Activated T-cell treated with anti-CD3 and anti-CD28 coated beads for 48 hours (primary cell): ENCODE measurements around the gene TST.

ENCODE experiments used
- DNase-seq: peaks from one replicate; pipeline ENCODE4 v3.0.0-alpha.2; 2020; ENCODE audit warnings: low read depth

Gene TST

DNA sequence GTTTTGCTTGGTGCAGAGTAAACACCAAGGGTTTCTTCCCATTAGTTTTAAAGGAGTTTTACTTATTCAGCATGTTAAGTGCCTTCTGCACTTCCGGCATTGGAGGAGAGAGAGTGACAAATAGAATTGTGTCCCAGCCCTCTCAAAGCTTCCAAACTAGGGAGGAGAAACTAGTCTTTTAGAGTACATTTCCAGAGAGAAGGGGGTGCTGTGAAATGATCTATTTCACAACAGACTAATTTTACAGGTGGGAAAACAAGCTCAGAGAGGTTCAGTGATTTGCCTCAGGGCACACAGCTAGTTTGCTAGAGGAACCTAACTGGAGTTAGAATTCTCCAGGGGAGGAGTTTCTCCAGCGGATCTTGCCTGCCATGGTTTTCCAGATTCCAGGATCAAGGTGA, 12.9 kb upstream of the TST start:
- no peak for DNase-seq

- DNase-seq, result no peak
Observed at GRCh38 chr22:37030560-37031281, 11.5 kb upstream of the TST start.

DNA sequence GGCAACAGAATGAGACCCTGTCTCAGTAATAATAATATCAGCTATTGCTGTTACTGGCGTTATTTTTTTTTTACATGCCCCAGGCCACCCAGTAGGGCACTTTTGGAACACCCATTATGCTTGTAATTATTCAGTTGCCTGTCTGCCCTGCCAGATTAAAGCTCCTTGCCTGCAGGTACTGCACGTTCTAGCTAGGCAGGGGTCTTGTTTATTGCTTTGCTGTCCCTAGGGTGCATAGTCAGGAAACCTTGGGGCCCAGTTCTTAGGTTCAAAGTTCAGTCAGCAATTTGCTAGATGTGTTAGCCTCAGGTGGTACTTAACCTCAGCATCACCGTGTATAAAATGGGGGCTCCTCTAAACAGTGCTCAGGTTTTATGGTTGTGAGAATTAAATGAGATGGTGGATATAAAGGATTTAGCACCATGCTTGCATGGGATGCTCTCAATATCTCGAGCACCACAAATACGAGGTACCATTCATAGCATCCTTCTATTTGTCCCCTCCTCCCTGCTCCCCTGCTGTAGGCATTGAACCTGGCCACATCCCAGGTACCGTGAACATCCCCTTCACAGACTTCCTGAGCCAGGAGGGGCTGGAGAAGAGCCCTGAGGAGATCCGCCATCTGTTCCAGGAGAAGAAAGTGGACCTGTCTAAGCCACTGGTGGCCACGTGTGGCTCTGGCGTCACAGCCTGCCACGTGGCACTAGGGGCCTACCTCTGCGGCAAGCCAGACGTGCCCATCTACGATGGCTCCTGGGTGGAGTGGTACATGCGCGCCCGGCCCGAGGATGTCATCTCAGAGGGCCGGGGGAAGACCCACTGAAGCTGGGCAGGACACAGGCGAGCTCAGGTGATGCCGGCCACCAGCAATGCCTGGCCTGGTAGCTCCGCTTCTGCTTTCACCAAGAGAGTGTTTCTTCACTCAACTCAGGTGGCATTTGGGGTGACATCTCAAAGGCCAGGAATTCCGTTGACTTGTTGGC, 9.7 kb upstream of the TST start:
- no peak for DNase-seq

GRCh38 chr22:37027556-37027955, 8.3 kb upstream of the TST start:
- no peak for DNase-seq

GRCh38 chr22:37026325-37026724, 7.1 kb upstream of the TST start:
- no peak for DNase-seq

GRCh38 chr22:37025500-37026070, 6.3 kb upstream of the TST start:
- no peak for DNase-seq

GRCh38 chr22:37024339-37025157, 5.3 kb upstream of the TST start:
- no peak for DNase-seq

- no peak for DNase-seq
Observed at GRCh38 chr22:37023743-37024338, 4.6 kb upstream of the TST start.

- no peak for DNase-seq
Observed at GRCh38 chr22:37022483-37023337, 3.5 kb upstream of the TST start.

GRCh38 chr22:37021710-37022482, 2.6 kb upstream of the TST start:
- peak; percentile 44 for DNase-seq

DNA sequence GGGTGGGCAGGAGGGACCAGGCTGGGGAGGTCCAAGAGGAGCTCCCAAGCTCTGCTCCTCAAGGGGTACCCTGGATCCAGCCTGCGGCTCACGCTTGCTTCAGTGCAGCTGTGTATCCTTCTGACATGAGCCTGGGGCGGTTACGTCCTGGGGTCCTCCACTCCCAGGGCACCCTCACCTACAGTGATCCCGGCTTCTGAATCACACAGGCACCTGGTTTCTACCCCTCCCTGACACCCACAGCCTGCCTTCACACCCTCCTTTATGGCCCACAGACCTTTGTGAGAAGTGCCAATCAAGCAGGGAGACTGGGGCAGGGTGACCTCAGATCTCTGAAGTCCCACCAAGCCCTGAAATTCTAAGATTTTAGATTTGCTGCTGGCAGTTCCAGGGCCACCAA, 1.8 kb upstream of the TST start:
- DNase-seq, result no peak

- no peak for DNase-seq
Observed at GRCh38 chr22:37020192-37020479, 889 bp upstream of the TST start.

DNA sequence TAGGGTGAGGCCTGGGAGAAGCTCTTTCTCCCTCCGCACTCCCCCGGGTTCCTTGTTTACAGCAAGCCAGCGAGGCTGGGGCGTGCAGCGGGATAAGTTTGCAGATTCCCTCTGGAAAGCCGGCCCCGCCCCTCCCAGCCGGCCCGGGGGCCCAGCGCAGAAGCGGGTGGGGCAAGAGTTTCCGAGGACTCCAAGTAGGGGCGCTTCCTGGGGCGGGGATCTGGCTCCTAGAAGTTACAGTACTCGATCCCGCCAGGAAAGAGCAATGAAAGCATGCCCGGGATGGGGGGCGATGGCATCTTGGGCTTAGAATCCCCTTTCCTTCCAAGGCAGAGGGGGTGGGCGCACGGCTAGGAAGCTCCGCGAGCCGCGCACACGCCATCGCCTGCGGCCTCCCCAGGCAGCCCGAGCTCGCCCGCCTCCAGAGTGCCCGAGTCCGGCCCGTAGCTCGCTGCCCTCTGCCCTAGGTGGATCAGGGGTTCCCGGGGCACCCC, 385 bp downstream of the TST start:
- DNase-seq, result no peak

- DNase-seq, result no peak
Observed at GRCh38 chr22:37018086-37018814, 997 bp downstream of the TST start.

- DNase-seq, result no peak
Observed at GRCh38 chr22:37017356-37017755, 1.9 kb downstream of the TST start.

- DNase-seq, result no peak
Observed at GRCh38 chr22:37016134-37016910, 2.9 kb downstream of the TST start.

GRCh38 chr22:37015587-37015878, 3.7 kb downstream of the TST start:
- DNase-seq, result no peak

DNA sequence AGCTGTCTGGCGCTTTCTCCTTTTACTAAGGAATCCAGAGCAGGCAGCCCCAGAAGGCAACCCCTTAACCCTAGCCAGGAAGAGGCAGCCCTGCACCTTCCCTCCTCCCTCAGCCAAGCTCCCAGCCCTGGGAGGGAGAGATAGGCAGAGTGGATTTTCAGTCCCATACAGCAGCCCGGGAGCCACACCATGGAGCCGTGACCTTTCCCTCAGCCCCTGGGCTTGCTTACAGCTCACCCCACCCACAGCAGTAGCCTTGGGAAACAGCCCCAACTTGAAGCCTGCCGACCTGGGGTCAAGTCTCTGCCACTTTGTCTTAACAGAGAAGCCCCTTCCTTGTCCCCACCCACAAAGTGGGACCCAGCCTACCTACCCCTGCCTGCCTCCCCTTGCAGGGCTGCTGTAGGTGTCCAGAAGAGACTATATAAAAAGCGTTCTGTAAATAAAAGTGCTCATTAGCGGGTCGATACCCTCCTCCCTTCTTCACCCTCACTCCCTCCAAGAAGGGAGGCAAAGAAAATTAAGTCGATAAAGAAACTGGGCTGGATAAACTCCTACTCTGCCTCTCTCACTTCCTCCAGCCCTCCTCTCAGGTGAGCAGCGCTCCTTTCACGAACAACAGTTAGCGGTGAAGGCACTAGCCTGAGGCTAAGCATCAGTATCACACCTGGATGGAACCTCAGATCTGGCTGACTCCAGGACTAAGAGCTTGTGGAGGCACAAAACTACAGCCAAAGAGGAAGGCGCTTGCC, 4.2 kb downstream of the TST start:
- DNase-seq, result no peak
